HEK293T (cell line): ENCODE measurements around the gene GALNT13.

Experiments used
- CTCF ChIA-PET: fragments of 350-600 bp; formaldehyde crosslinking; extraction: SDS; loops from one replicate; lab custom pipeline; 2021; ENCODE audit warnings: antibody characterized with exemption, inconsistent platforms; lab: Yijun Ruan, JAX
- POLR2A ChIA-PET: fragments of 350-600 bp; formaldehyde crosslinking; extraction: SDS; loops from one replicate; lab custom pipeline; 2020; ENCODE audit warnings: antibody characterized with exemption, inconsistent platforms; lab: Yijun Ruan, JAX
- DNase-seq: peaks from one replicate; pipeline ENCODE4 v3.0.0; 2012; ENCODE audit warnings: mixed read lengths; ENCODE audit errors: extremely low spot score
- ARNT ChIP-seq: fragments of 450-650 bp; IDR thresholded peaks from 2 replicates; pipeline ENCODE4 v1.6.1; 2017; ENCODE audit warnings: mild to moderate bottlenecking
- BHLHE40 ChIP-seq: fragments of 450-650 bp; IDR thresholded peaks from 2 replicates; pipeline ENCODE4 v1.6.1; 2016; ENCODE audit warnings: mild to moderate bottlenecking, moderate library complexity, borderline replicate concordance
- CTBP1 ChIP-seq: fragments of 450-650 bp; IDR thresholded peaks from 2 replicates; pipeline ENCODE4 v1.6.1; 2016; ENCODE audit warnings: borderline replicate concordance
- ELF4 ChIP-seq: fragments of 450-650 bp; IDR thresholded peaks from 2 replicates; pipeline ENCODE4 v1.6.1; 2017; ENCODE audit warnings: antibody characterized with exemption
- FOXA1 ChIP-seq: fragments of 450-650 bp; IDR thresholded peaks from 2 replicates; pipeline ENCODE4 v1.6.1; 2016; ENCODE audit warnings: mild to moderate bottlenecking
- FOXK2 ChIP-seq: fragments of 450-650 bp; IDR thresholded peaks from 2 replicates; pipeline ENCODE4 v1.6.1; 2016; ENCODE audit warnings: mild to moderate bottlenecking
- FOXM1 ChIP-seq: fragments of 450-650 bp; IDR thresholded peaks from 2 replicates; pipeline ENCODE4 v1.6.1; 2017; ENCODE audit warnings: mild to moderate bottlenecking, borderline replicate concordance
- HDGF ChIP-seq: fragments of 450-650 bp; IDR thresholded peaks from 2 replicates; pipeline ENCODE4 v1.6.1; 2017; ENCODE audit warnings: antibody characterized with exemption, borderline replicate concordance
- L3MBTL2 ChIP-seq: fragments of 450-650 bp; conservative IDR thresholded peaks from 2 replicates; pipeline ENCODE4 v1.6.1; 2016; ENCODE audit warnings: mild to moderate bottlenecking
- LEF1 ChIP-seq: fragments of 450-650 bp; IDR thresholded peaks from 2 replicates; pipeline ENCODE4 v1.6.1; 2017; ENCODE audit warnings: mild to moderate bottlenecking, borderline replicate concordance
- NFRKB ChIP-seq: fragments of 450-650 bp; IDR thresholded peaks from 2 replicates; pipeline ENCODE4 v1.6.1; 2016; ENCODE audit warnings: mild to moderate bottlenecking, moderate library complexity
- SP1 ChIP-seq: fragments of 450-650 bp; IDR thresholded peaks from 2 replicates; pipeline ENCODE4 v1.6.1; 2017
- SUZ12 ChIP-seq: fragments of 450-650 bp; IDR thresholded peaks from 2 replicates; pipeline ENCODE4 v1.6.1; 2016; ENCODE audit warnings: mild to moderate bottlenecking
- TARDBP ChIP-seq: fragments of 450-650 bp; IDR thresholded peaks from 2 replicates; pipeline ENCODE4 v1.6.1; 2016
- ZNF384 ChIP-seq: fragments of 450-650 bp; IDR thresholded peaks from 2 replicates; pipeline ENCODE4 v1.6.1; 2016
- TF ChIP-seq, protein P1 (sequence below): fragments of 450-650 bp; IDR thresholded peaks from 2 replicates; pipeline ENCODE4 v1.6.1; 2016

GALNT13 gene

DNA sequence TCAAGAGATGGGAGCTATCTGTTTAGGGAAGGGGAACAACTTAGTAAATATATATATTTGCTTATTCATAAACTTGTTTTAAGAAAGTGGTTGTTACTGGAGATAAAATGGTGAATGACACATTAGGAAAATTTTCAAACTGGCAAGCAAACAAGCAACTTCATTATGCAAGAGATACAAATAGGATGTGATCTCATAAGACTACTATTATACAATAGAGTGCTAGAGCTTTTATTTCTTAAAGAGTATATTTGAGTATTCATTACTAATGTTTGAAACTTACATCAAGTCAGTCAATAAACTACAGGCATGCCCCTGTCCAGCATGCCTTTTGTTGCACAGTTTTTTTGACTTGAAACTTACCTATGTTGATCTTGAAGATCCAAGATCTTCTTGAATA is 471.6 kb downstream of the GALNT13 start:
- TF ChIP-seq SUZ12 (no peak), TARDBP (no peak), HDGF (no peak), BHLHE40 (no peak), L3MBTL2 (no peak), FOXK2 (no peak), SP1 (no peak), FOXA1 (no peak), LEF1 (no peak), ZNF384 (no peak), FOXM1 (no peak), NFRKB (no peak), CTBP1 (no peak), ELF4 (no peak)
- TF ChIP-seq, protein P1, sequence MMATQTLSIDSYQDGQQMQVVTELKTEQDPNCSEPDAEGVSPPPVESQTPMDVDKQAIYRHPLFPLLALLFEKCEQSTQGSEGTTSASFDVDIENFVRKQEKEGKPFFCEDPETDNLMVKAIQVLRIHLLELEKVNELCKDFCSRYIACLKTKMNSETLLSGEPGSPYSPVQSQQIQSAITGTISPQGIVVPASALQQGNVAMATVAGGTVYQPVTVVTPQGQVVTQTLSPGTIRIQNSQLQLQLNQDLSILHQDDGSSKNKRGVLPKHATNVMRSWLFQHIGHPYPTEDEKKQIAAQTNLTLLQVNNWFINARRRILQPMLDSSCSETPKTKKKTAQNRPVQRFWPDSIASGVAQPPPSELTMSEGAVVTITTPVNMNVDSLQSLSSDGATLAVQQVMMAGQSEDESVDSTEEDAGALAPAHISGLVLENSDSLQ = no peak
- ChIA-PET POLR2A (no interaction called here), CTCF (no interaction called here)

DNA sequence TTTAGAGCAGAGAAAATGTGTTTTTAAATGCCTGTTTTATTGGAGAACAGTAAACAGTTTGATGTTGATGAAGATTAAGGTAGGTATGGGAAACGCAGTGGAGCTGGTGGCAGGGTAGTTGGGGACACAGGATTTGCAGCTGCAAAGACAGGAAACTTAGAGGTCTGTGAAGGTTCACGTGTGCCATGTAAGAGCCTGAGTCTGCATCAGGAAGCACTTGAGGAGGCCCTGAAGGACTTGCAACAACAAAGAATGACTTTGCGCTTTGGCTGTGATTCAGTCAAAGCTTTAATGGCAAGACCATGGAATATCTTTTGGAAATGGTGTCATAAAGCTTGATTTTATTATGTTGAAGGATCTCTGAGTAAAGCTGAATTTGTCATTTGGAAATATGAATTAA is 479.2 kb downstream of the GALNT13 start:
- ChIA-PET CTCF (no interaction called here), POLR2A (no interaction called here)
- no peak for TF ChIP-seq FOXK2
- TF ChIP-seq, protein P1 = no peak
- no peak for TF ChIP-seq HDGF
- DNase-seq = no peak

More for the DNA sequence above, 471.6 kb downstream of the GALNT13 start:
- no peak for DNase-seq

DNA sequence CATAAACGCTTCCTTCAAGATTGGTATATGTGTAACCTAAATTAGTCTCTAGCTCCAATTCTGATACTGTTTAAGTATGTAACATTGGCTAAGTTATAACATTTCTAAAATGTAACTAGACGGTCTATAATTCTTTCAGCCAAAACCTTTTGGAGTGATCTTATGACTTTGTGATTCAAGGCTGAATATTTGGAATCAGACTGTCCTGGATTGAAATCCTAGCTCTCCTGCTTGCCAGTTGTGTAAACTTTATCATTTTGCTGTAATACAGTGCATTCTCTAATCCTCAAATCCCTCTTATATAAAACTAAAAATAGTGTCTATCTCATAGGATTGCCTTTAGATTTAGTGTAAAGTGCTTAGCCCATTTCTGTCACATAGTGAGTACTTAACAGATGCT is 489.6 kb downstream of the GALNT13 start:
- TF ChIP-seq HDGF (no peak), FOXA1 (no peak), LEF1 (no peak), TARDBP (no peak), NFRKB (no peak), ARNT (no peak), FOXK2 (no peak), SP1 (no peak), SUZ12 (no peak), FOXM1 (no peak), CTBP1 (no peak)
- ChIA-PET POLR2A (no interaction called here), CTCF (interaction anchor here (0.6 kb wide), 1 partner anchor 835 kb away, joined by 3 read pairs; no protein-coding TSS in a partner anchor)
- DNase-seq = no peak

DNA sequence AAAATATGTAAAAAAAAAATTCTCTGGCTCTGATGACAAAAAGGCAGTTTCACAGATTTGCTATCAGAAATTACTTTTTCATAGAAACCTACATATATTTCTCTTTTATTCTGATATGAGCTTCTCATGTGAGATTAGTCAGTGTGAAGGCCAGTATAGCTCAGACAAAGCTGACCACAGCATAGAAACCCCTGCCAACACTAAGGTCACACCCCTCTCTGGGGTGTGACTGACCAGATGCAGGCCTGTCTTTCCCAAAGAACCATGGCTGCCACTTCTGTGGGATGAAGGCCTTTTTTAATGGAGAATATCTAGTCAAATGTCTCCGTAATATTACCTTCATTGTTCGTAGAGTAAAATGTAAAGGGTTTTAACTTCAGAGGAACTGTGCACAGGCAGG is 496.4 kb downstream of the GALNT13 start:
- no peak for DNase-seq
- CTCF ChIA-PET = no interaction called here
- POLR2A ChIA-PET = no interaction called here
- TF ChIP-seq CTBP1 (no peak), NFRKB (no peak), BHLHE40 (no peak), FOXM1 (no peak), ARNT (no peak), HDGF (no peak), L3MBTL2 (no peak)

DNA sequence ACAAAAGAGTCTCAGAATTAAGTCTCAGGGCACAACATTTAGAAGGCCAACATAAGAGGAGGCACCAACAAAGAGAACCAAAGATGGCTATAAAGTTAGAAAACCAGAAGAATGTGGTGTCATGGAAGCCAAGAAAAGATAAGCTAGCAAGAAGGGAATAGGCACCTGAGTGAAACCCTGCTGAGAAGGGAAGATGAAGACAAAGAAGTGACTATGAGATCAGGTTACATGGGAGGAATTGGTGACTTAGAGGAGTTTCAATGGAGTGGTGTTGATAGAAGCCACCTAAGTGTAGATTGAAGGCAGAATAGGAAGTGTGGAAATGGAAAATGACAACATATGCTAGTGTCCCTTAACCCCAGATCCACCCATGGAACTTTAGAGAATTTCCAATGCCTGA is 499.2 kb downstream of the GALNT13 start:
- TF ChIP-seq ZNF384 (no peak), ELF4 (no peak), FOXA1 (no peak), NFRKB (no peak), FOXK2 (no peak), SP1 (no peak)
- TF ChIP-seq, protein P1 = no peak
- POLR2A ChIA-PET = no interaction called here
- DNase-seq = no peak
- CTCF ChIA-PET = no interaction called here

DNA sequence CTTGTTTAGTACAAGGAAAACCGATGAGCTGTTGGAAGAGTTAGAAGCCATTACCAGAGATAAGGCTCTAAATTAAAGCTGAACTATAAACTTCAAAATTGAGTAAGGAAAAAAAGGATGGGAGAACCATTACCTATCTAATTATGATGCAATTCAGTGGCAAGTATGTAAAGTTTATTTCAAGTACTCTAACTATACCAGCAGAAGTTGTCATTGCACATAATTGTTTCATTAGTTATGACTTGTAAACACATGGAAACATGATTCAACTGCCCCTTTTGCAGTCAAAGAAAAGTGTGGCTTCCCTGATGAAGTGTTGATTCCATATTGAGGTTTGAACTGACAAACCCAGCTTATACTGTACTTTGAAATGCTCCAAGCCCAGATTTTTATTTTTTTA is 502.7 kb downstream of the GALNT13 start:
- CTCF ChIA-PET = no interaction called here
- POLR2A ChIA-PET = no interaction called here
- no peak for TF ChIP-seq HDGF
- no peak for TF ChIP-seq TARDBP
- TF ChIP-seq, protein P1 = no peak
- no peak for TF ChIP-seq FOXM1
- TF ChIP-seq FOXA1 = no peak
- no peak for TF ChIP-seq SUZ12
- TF ChIP-seq L3MBTL2 = no peak
- no peak for TF ChIP-seq ZNF384
- no peak for DNase-seq

DNA sequence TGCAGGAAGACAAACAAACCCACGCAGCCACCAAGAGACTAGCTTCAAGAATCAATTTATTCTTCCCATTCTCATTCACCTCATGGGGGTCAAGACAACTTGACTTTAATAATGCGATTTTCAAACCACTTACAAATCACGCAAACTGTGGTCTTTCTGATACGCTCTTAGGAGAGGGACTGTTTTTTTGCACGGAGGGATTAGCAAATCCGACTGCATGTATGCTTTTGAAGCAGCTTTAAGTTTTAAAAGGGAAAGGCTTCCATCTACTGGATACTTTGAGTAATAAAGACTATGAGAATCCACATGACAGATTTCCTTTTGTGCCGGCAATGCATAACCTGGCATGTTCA is 503.8 kb downstream of the GALNT13 start:
- ChIA-PET CTCF (interaction anchor here (0.7 kb wide), 1 partner anchor 179 kb away, joined by 3 read pairs; no protein-coding TSS in a partner anchor), POLR2A (no interaction called here)
- DNase-seq = peak; percentile 25
- TF ChIP-seq ELF4 = no peak
- 0 out of 2 replicates have a peak, but pooled peaks have one; percentile 45 for TF ChIP-seq ZNF384
